Tongue (tissue), 3 donors: ENCODE results near the gene RIPK1. TPM values are rescaled to one million over a fixed set of nuclear protein-coding genes. Genes with fewer than 3 reads are reported as not detected.

Experiments used
- DNase-seq: peaks from one replicate; pipeline ENCODE4 v3.0.0-alpha.2; 2015
- small RNA-seq: library from RNA; depleted of rRNA; stranded (forward); fragments of <200 nt; gene quantifications from one replicate; pipeline ENCODE3, GENCODE V24; 2014; ENCODE audit warnings: low replicate concordance
- total RNA-seq: library from RNA; depleted of rRNA; stranded (reverse); fragments of >200 nt; gene quantifications from one replicate; pipeline ENCODE4 v1.2.3, GENCODE V29; 2014

Gene RIPK1
- total RNA-seq, 1 donor from 2014 or later: 17.8 TPM

DNA sequence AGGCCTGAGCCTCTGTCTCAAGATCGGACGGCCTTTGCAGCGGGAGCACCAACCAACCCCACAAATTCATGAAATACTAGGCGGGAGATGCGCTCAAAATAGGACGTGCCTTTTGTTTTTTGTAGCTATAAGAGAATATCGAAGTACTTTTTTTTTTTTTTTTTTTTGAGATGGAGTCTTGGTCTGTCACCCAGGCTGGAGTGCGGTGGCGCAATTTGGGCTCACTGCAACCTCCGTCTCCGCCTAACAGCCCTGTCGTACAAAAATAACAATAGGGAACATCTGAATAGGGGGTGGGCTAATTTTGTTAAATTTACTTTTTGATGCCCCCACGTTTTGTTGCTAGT, 94.9 kb downstream of the RIPK1 start:
- DNase-seq: no peak

DNA sequence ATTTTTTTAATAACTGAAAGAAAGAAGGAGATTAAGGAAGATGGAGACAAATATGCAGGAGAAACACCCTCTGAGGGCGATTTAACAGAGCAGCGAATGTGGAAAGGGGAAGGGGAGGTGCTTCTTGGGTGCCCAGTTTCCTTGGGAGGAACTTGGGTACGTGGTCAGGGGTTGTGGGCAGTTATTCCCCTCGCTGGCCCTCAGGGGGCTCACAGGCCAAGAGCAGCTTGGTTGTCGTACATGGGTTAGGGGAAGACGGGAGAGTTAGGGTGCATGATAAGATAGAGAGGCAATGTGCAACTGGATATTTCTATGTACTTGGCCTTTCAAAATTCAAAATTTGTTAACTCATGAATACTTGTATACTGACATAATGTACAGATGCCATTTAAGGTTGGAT, 96.1 kb downstream of the RIPK1 start:
- no peak for DNase-seq

Small RNA genes lying within 50 kb of the gene (small RNA-seq; reads per million reads assigned to genes)
- not detected for gene AL133351.4
- gene RNA5SP201: not detected

Other genes starting within 250 kb of the RIPK1 start
- 23.2 TPM for gene SERPINB1, start 226.6 kb upstream of the RIPK1 start, total RNA-seq
- 7.4 TPM for gene SERPINB9, start 165.2 kb upstream of the RIPK1 start, total RNA-seq
- 89.5 TPM for gene SERPINB6, start 96.9 kb upstream of the RIPK1 start, total RNA-seq
- gene NQO2, start 68.6 kb upstream of the RIPK1 start, total RNA-seq: 7.1 TPM
- 25.0 TPM for gene BPHL, start 50.2 kb downstream of the RIPK1 start, total RNA-seq
- gene TUBB2A, start 89.0 kb downstream of the RIPK1 start, total RNA-seq: 106 TPM
- gene TUBB2B, start 159.2 kb downstream of the RIPK1 start, total RNA-seq: 87.5 TPM
- gene PSMG4, start 190.5 kb downstream of the RIPK1 start, total RNA-seq: 11.9 TPM